GM19468 (cell line): Measurements from ENCODE around the gene ZNF91.
"Not testable (repeated sequence)": the region's sequence is repeated elsewhere in the genome, so short reads cannot be mapped to it uniquely, and the experiment has no call there.

Experiments
- ATAC-seq: cut with Tn5 transposase; IDR thresholded peaks from one replicate; pipeline ENCODE4 v1.9.1; 2021; ENCODE audit warnings: mild to moderate bottlenecking, moderate library complexity, moderate number of reproducible peaks; ENCODE audit not compliant: unreplicated experiment; ENCODE audit errors: extremely low read depth

The ZNF91 gene

GRCh38 chr19:23401086-23401610, 5.9 kb upstream of the ZNF91 start:
- ATAC-seq, result no peak

DNA sequence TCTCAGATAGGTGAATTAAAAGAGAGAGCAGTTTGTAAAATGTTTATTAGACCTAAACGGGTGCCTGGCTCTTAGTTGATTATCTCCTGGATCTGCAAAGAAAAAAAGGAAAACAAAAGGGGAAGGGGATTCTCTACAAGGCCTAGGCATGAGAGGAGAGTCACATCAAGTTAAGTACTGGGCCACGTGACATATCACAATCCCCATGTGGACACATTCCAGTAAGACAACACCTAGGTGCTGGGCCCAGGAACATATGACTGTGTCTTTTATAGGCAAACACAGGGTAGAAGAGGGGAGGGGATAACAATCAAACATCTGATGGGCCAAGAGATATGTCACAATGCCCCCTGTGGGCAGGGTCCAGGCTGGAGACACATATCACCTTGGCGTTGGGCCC, 4.2 kb upstream of the ZNF91 start:
- no peak for ATAC-seq

DNA sequence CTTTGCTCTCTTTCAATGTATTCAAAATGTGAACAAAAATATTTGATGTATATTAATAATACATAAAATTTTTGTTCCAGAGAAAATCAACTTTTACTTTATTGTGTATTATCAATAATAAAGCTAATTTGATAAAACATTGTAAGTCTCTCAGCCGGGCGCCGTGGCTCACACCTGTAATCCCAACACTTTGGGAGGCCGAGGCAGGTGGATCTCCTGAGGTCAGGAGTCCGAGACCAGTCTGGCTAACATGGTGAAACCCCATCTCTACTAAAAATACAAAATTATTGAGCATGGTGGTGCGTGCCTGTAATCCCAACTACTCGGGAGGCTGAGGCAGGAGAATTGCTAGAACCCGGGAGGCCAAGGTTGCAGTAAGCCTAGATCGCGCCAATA, 449 bp upstream of the ZNF91 start:
- not testable (repeated sequence) for ATAC-seq

GRCh38 chr19:23394511-23394910, 760 bp downstream of the ZNF91 start:
- no peak for ATAC-seq

- ATAC-seq, result no peak
Measured at GRCh38 chr19:23393121-23393520, 2.1 kb downstream of the ZNF91 start.

- no peak for ATAC-seq
Measured at GRCh38 chr19:23391236-23391635, 4.0 kb downstream of the ZNF91 start.

GRCh38 chr19:23385404-23385803, 9.9 kb downstream of the ZNF91 start:
- no peak for ATAC-seq

GRCh38 chr19:23384858-23385257, 10.4 kb downstream of the ZNF91 start:
- no peak for ATAC-seq

- ATAC-seq, result no peak
Measured at GRCh38 chr19:23384166-23384565, 11.1 kb downstream of the ZNF91 start.

DNA sequence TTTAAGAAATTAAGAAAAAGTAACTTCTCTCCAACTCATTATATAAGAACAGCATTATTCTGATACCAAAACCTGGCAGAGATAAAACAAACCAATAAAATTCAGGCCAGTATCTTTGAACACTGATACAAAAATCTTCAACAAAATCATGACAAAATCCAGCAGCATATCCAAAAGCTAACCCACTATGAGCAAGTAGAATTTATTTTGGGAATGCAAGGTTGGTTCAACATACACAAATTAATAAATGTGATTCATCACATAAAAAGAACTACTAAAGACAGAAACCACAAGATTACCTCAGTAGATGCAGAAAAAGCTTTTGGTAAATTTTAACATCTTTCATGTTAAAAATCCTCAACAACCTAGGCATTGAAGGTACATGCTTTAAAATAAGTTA, 12.3 kb downstream of the ZNF91 start:
- ATAC-seq, result no peak

DNA sequence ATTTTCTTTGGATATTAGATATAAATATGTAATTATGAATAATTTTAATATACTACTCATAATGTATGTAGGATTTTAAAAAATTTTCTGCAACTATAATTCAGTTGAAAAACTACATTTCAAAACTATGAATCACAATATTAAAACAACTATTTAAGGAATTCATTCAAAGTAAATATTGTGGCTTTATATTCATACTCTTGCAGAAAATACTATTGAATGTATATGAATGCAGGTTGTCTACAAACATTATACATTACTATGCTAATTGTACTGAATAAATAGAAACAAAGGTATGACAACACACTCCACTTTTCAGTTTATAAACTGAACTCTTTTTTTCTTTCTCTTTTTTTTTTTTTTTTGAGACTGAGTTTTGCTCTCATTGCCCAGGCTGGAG, 14.2 kb downstream of the ZNF91 start:
- no peak for ATAC-seq

GRCh38 chr19:23379671-23380070, 15.6 kb downstream of the ZNF91 start:
- not testable (repeated sequence) for ATAC-seq

- no peak for ATAC-seq
Measured at GRCh38 chr19:23378948-23379347, 16.3 kb downstream of the ZNF91 start.

DNA sequence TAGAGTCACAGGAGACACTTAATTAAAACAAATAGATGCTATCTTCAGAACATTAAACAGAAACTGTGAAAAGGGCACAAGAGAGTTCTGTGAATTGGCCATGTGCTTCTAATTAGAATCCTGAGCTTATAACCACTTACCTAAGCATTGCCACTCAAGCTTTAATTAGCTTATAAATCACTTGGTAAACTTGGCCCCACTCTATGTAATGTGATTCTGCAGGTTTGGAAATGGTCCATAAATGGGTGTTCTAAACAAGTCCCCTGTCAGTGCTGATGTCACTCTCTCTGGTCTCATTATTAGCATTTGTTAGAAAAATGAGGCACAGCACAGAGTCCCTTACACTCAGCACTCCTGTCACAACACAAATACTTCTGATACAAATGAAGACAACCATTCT, 18.0 kb downstream of the ZNF91 start:
- ATAC-seq, result no peak

- no peak for ATAC-seq
Measured at GRCh38 chr19:23366437-23366836, 28.8 kb downstream of the ZNF91 start.

DNA sequence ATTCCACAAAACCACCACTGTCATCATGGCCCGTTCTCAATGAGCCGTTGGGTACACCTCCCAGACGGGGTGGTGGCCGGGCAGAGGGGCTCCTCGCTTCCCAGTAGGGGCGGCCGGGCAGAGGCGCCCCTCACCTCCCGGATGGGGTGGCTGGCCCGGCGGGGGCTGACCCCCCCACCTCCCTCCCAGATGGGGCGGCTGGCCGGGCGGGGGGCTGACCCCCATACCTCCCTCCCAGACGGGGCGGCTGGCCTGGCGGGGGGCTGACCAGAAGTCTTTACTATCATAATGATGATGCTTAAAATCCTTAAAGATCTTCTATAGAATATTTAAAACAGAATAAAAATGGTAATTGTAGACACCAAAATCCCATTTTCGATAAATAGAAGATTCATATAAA, 29.2 kb downstream of the ZNF91 start:
- ATAC-seq, result not testable (repeated sequence)

- no peak for ATAC-seq
Measured at GRCh38 chr19:23365222-23365621, 30.0 kb downstream of the ZNF91 start.

- not testable (repeated sequence) for ATAC-seq
Measured at GRCh38 chr19:23361843-23362242, 33.4 kb downstream of the ZNF91 start.

DNA sequence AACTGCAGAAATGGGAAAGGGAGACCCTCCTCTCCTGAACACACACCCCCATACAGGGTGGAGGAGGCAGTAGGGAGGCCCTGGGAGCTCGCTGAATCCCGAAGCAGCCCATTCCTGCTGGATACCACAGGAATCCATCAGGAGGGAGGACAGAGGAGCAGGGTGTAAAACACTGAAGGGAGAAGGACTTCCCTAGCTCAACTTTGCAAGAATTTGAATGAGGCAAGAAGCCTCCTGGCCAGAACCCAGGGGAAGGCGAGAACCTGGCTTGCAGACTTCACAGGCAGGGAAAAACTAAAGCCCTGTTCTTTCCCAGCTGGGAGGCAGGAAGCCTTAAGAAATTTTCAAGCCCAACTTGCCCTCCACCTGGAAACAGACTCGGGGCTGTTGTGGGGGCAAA, 43.5 kb downstream of the ZNF91 start:
- no peak for ATAC-seq

- ATAC-seq, result no peak
Measured at GRCh38 chr19:23346696-23347095, 48.6 kb downstream of the ZNF91 start.

GRCh38 chr19:23345838-23346237, 49.4 kb downstream of the ZNF91 start:
- no peak for ATAC-seq

DNA sequence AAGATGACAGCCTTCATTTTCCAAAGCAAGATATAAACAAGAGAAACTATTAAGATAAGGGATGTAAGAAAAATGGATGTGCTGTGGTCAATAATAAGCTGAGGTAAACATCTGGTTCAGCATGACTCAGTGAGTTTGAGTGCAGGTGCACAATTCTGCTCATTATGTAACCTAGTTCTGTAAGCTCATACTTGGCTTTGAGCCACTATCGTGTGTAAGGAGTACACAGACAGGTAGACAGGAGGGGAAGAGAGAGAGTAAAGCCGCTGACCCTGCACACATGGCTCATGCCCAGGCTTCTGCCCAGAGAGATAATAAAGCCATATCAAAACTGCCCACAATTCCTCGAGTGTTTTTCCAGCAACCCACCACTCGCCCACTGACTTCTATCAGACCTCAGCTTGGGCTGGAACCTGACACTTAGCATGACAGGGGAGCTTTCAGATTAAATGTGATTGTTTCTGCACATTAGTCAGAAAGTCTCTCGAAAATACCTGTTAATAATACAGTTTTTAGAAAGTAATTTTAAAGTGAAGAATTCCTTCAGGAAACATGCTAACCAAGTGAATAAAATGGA, 51.7 kb downstream of the ZNF91 start:
- no peak for ATAC-seq

DNA sequence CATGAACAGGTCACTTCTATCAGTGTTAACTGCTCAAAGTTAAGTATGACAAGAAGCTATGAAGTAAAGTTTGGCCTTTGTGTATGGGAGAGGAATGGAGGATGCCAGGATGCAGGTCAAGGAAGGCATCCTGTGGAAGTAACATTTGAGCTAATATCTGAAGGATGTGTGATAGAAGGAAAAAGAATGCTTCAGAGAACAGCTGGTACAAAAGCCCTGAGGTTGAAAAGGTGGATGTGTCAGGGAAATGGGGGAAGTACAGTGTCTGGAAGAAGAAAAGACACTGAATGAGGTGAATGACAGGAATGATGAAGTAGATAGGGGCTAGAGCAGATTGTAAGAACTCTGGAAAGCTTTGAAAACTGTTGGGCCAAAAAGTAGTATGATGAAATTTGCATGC, 67.1 kb downstream of the ZNF91 start:
- no peak for ATAC-seq
